Measurements from ENCODE around the gene VOPP1. TPM values are rescaled to one million over a fixed set of nuclear protein-coding genes. Genes with fewer than 3 reads are reported as not detected.

The VOPP1 gene
- total RNA-seq, 1 donor from 2014 or later, result 66.2 TPM

DNA sequence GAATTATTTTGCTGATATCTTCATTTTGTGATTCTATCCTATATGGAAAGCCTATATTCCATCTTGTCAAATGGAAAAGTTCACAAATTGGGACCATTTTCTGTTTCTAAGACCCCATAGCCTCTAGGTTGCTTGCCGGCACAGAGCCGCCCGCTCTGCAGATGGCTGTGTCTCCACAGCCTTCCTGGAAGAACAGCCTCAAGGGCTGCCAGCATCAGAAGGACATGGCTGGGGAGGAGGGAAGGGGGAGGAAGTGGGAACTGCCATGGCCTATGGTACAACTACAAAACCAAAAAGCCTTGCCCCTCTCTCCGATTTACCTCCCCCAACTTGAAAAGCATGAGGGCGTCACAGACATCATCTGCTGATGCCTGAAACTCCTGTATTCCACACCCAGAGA lies 131.3 kb downstream of the VOPP1 start:
- Histone ChIP-seq H3K36me3 (no peaks in the 10 kb centered on the region), H3K9me3 (no peaks in the 10 kb centered on the region), H3K27ac (no peak overlapping the region), H3K4me3 (no peak overlapping the region), H3K4me1 (no peaks in the 10 kb centered on the region), H3K27me3 (ENCODE audit: low read depth) (no peaks in the 10 kb centered on the region)
- TF ChIP-seq, protein P1, sequence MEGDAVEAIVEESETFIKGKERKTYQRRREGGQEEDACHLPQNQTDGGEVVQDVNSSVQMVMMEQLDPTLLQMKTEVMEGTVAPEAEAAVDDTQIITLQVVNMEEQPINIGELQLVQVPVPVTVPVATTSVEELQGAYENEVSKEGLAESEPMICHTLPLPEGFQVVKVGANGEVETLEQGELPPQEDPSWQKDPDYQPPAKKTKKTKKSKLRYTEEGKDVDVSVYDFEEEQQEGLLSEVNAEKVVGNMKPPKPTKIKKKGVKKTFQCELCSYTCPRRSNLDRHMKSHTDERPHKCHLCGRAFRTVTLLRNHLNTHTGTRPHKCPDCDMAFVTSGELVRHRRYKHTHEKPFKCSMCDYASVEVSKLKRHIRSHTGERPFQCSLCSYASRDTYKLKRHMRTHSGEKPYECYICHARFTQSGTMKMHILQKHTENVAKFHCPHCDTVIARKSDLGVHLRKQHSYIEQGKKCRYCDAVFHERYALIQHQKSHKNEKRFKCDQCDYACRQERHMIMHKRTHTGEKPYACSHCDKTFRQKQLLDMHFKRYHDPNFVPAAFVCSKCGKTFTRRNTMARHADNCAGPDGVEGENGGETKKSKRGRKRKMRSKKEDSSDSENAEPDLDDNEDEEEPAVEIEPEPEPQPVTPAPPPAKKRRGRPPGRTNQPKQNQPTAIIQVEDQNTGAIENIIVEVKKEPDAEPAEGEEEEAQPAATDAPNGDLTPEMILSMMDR (IDR thresholded peaks at IDR 0.05), result no peak
- no peak for ATAC-seq
- intact Hi-C loops (cut with DNase I), result no loop called here
- no peak for DNase-seq

DNA sequence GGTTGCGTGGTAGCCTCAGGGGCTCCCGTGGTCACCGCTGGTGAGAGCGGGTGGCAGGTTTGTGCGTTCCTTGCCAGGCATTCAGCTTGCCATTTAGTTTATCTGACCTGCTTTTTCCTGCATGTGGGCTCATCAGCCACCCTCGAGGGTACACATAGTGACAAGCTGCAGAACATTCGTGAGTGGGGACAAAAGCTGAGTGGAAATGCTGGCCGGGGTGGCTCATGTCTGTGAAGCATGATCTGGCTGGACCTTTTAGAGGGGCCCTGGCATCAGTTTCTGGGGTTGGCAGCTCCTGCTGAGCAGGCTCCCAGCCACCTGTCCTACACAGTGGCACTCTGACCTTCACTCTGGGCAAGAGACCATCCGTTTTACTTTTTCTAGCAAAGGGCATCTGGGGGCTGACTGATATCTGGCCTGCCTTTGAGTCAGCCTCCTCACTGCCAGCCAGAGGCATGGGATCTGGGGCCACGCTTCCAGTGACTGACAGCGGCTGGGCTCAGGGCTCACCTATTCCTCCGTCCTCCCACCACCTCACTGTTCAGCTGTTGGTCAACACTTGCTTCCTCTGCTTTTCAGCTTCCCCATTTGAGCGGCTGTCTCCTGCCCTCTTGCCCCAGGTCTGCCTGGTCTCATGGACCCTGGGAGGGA lies 132.1 kb downstream of the VOPP1 start:
- H3K4me1 ChIP-seq, result no peaks in the 10 kb centered on the region
- DNase-seq, result no peak

DNA sequence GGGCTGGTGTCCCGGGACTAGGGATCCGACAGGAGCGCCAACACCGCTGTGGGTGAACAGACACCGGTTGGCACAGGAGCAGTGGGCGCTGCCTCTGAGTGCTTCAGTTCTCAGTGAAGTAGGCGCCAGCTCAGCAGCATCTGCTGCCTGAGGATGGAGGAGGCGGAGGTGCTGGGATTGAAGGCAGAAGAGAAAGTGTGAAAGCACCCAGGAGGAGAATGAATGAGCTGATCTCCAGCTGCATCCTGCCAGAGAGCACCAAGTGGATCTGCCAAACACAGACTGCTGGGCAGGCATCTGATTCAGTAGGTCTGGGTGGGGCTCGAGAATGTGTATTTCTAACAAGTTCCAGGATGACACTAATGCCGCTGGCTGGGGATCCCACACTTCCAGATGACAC lies 132.7 kb downstream of the VOPP1 start:
- no peaks in the 10 kb centered on the region for H3K4me1 ChIP-seq
- H3K27ac ChIP-seq, result no peak overlapping the region
- no peaks in the 10 kb centered on the region for H3K9me3 ChIP-seq
- H3K4me3 ChIP-seq, result no peak overlapping the region
- H3K27me3 ChIP-seq (ENCODE audit: low read depth), result no peaks in the 10 kb centered on the region
- no peak for DNase-seq
- TF ChIP-seq, protein P1 (IDR thresholded peaks at IDR 0.05), result no peak
- intact Hi-C loops (cut with DNase I), result no loop called here
- no peak for ATAC-seq
- no peaks in the 10 kb centered on the region for H3K36me3 ChIP-seq

More for the DNA sequence above, 132.1 kb downstream of the VOPP1 start:
- Histone ChIP-seq H3K27me3 (ENCODE audit: low read depth) (no peaks in the 10 kb centered on the region), H3K36me3 (no peaks in the 10 kb centered on the region), H3K27ac (no peak overlapping the region), H3K9me3 (no peaks in the 10 kb centered on the region), H3K4me3 (no peak overlapping the region)
- TF ChIP-seq, protein P1 (IDR thresholded peaks at IDR 0.05), result no peak
- peak in 1 of 2 donors; percentile 13 for ATAC-seq
- intact Hi-C loops (cut with DNase I), result no loop called here

DNA sequence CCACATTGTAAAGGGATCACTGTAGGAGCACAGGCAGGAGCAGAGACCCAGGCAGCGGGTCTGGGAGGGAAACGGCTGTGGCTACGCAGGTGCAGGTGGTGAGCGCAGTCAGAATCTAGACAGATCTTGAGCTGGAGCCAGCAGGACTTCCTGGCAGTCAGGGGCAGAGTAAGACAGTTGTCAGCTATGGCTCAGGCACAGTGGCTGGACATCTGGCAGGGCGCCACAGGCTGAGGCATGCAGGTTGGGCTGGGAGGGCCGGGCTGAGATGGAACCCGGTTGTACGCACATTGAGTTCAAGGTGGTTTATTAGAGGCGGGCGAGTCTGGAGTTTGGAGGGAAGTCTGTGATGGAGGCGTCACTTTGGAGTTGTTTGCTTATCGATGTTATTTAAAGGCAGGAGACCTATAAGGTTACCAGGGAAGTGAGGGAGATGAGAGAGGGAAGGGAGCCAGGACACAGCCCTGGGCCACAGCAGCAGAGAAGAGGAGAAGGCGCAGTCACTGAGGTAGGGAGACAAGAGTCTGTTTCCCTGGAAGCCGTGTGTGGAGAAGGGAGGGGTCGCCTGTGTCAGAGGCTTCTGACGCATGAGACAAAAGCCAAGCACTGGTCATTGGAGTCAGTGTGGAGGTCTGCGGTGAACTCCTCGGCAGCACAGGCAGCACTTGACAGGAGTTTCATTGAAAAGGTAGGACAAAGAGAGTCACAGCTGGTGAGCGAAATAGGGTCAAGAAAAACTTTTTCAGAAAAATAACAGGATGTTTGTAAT lies 133.4 kb downstream of the VOPP1 start:
- H3K27me3 ChIP-seq (ENCODE audit: low read depth), result no peaks in the 10 kb centered on the region
- H3K4me1 ChIP-seq, result no peaks in the 10 kb centered on the region
- no peaks in the 10 kb centered on the region for H3K36me3 ChIP-seq
- DNase-seq, result no peak
- no peak overlapping the region for H3K4me3 ChIP-seq
- TF ChIP-seq, protein P1 (IDR thresholded peaks at IDR 0.05), result no peak
- peak; percentile 35 to 54 for ATAC-seq
- H3K9me3 ChIP-seq, result no peaks in the 10 kb centered on the region
- H3K27ac ChIP-seq, result no peak overlapping the region
- intact Hi-C loops (cut with DNase I), result no loop called here

DNA sequence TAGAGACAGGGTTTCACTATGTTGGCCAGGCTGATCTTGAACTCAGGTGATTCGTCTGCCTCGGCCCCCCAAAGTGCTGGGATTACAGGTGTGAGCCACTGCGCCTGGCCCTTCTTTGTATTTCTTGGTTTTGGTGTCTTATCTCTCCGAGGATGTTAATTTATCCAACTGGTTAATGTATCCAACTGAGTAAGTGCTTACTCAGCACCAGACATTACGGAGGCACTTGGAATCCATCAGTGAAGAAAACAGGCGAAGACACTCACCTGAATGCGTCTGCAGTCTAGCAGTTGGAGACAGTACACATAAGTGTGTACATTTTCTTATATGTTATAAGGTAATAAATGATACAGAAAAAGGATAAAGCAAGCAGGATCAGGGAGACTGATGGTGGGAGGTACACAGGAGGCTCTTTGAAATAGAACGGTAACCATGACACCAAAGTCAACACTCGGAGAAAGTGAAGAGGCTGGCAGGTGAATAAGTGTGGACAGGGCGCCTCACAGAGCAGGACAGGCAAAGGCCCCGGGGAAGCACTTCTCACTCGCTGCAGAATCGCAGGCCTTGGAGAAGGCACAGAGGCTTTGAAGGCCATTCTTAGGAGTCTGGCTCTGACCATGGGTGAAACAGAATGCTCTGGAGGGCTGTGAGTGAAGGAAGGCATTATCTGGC lies 134.1 kb downstream of the VOPP1 start:
- ATAC-seq (peak; percentile 69 to 71), DNase-seq (no peak)
- no peak overlapping the region for H3K27ac ChIP-seq
- intact Hi-C loops (cut with DNase I), result no loop called here
- no peaks in the 10 kb centered on the region for H3K36me3 ChIP-seq
- H3K4me3 ChIP-seq, result no peak overlapping the region
- H3K4me1 ChIP-seq, result no peaks in the 10 kb centered on the region
- TF ChIP-seq, protein P1 (IDR thresholded peaks at IDR 0.05), result no peak
- H3K27me3 ChIP-seq (ENCODE audit: low read depth), result no peaks in the 10 kb centered on the region
- no peaks in the 10 kb centered on the region for H3K9me3 ChIP-seq
